Glutamatergic neuron (in vitro differentiated cells): ENCODE measurements around the gene ATP2B2. TPM values are rescaled to one million over a fixed set of nuclear protein-coding genes. Genes with fewer than 3 reads are reported as not detected.

Experiments used
- DNase-seq: peaks from one replicate; pipeline ENCODE4 v3.0.0; 2022
- H3K27ac Mint-ChIP-seq: one replicate; pipeline ENCODE4 v1.8.0; 2020; ENCODE audit warnings: mild to moderate bottlenecking, mixed read lengths, inconsistent platforms; ENCODE audit not compliant: unreplicated experiment
- H3K27me3 Mint-ChIP-seq: one replicate; pipeline ENCODE4 v1.8.0; 2020; ENCODE audit warnings: mild to moderate bottlenecking, moderate library complexity, mixed read lengths, inconsistent platforms; ENCODE audit not compliant: unreplicated experiment
- H3K36me3 Mint-ChIP-seq: one replicate; pipeline ENCODE4 v1.8.0; 2020; ENCODE audit warnings: mild to moderate bottlenecking, mixed read lengths, inconsistent platforms; ENCODE audit not compliant: unreplicated experiment
- H3K4me1 Mint-ChIP-seq: one replicate; pipeline ENCODE4 v1.8.0; 2020; ENCODE audit warnings: mild to moderate bottlenecking, low read depth, mixed read lengths, inconsistent platforms; ENCODE audit not compliant: unreplicated experiment
- H3K4me3 Mint-ChIP-seq: one replicate; pipeline ENCODE4 v1.8.0; 2020; ENCODE audit warnings: mild to moderate bottlenecking, mixed read lengths, inconsistent platforms; ENCODE audit not compliant: unreplicated experiment
- H3K9me3 Mint-ChIP-seq: one replicate; pipeline ENCODE4 v1.8.0; 2020; ENCODE audit warnings: mild to moderate bottlenecking, moderate library complexity, mixed read lengths, inconsistent platforms; ENCODE audit not compliant: unreplicated experiment
- CTCF ChIP-seq: fragments of 200-600 bp; sonication (generic); IDR thresholded peaks from one replicate; pipeline ENCODE4 v1.5.0; 2021; ENCODE audit not compliant: partially characterized antibody, unreplicated experiment
- total RNA-seq: library from RNA; stranded (reverse); fragmentation: NEBNext Ultra II Directional; extraction: Animal tissue kit (Norgen Biotek cat#: 25700); gene quantifications from one replicate; pipeline ENCODE4 v1.2.1, GENCODE V29; 2021; ENCODE audit not compliant: unreplicated experiment

Gene ATP2B2
- total RNA-seq, 1 donor from 2014 or later = 31.2 TPM

GRCh38 chr3:10294030-10294586 is 211.3 kb downstream of the ATP2B2 start:
- Mint-ChIP-seq H3K9me3 (peaks cover 4% of the 10 kb centered on the region), H3K27me3 (peaks cover 2% of the 10 kb centered on the region), H3K4me1 (peaks cover 10% of the 10 kb centered on the region), H3K27ac (no peak overlapping the region), H3K36me3 (peaks cover 4% of the 10 kb centered on the region), H3K4me3 (no peak overlapping the region)
- DNase-seq = no peak
- no peak for TF ChIP-seq CTCF

- peaks cover 6% of the 10 kb centered on the region for H3K4me1 Mint-ChIP-seq
- no peak within 1 kb of the TSS for H3K4me3 Mint-ChIP-seq
- TF ChIP-seq CTCF = no peak
- H3K27me3 Mint-ChIP-seq = peaks cover 2% of the 10 kb centered on the region
- H3K27ac Mint-ChIP-seq = no peak within 1 kb of the TSS
- no peak for DNase-seq
- peaks cover 4% of the 10 kb centered on the region for H3K9me3 Mint-ChIP-seq
- H3K36me3 Mint-ChIP-seq = peaks cover 4% of the 10 kb centered on the region
Observed at GRCh38 chr3:10292505-10293419, 212.6 kb downstream of the ATP2B2 start, which contains the start of gene GHRL. TSS of gene GHRL (minus strand) at chr3:10292947. CDS start at chr3:10290180, 2,767 bp downstream.

- peaks cover 6% of the 10 kb centered on the region for H3K4me1 Mint-ChIP-seq
- TF ChIP-seq CTCF = no peak
- H3K4me3 Mint-ChIP-seq = no peak overlapping the region
- peaks cover 4% of the 10 kb centered on the region for H3K9me3 Mint-ChIP-seq
- no peak overlapping the region for H3K27ac Mint-ChIP-seq
- no peak for DNase-seq
- peaks cover 4% of the 10 kb centered on the region for H3K27me3 Mint-ChIP-seq
- H3K36me3 Mint-ChIP-seq = no peaks in the 10 kb centered on the region
Observed at GRCh38 chr3:10291641-10292040, 213.7 kb downstream of the ATP2B2 start.

GRCh38 chr3:10290481-10291176 is 214.8 kb downstream of the ATP2B2 start:
- Mint-ChIP-seq H3K27ac (no peak overlapping the region), H3K4me1 (peaks cover 6% of the 10 kb centered on the region), H3K4me3 (no peak overlapping the region), H3K9me3 (peaks cover 4% of the 10 kb centered on the region), H3K27me3 (peaks cover 4% of the 10 kb centered on the region), H3K36me3 (no peaks in the 10 kb centered on the region)
- no peak for TF ChIP-seq CTCF
- DNase-seq = no peak
